HCT116 (cell line): Measurements from ENCODE around the gene USP9X. TPM values are rescaled to one million over a fixed set of nuclear protein-coding genes. Genes with fewer than 3 reads are reported as not detected.

Experiments used
- ATAC-seq: fragments of 200-7000 bp; cut with Tn5 transposase; 2 replicates; pipeline ENCODE4 v1.9.1; 2020; ENCODE audit warnings: mild to moderate bottlenecking, moderate library complexity
- BruUV-seq: library from RNA; stranded (reverse); fragments of 400-500 nt; replicated peaks from 2 replicates; lab custom pipeline; 2021; lab: Mats Ljungman, UMichigan
- CTCF ChIA-PET: fragments of 300-600 bp; sonication (Branson Sonifier 250); formaldehyde crosslinking; loops from one replicate; lab custom pipeline; 2021; ENCODE audit warnings: antibody characterized with exemption; lab: Charles Lee
- POLR2A ChIA-PET: fragments of 300-600, 350-600 bp; sonication (Branson Sonifier 250); formaldehyde crosslinking; loops from one replicate; lab custom pipeline; 2021; ENCODE audit warnings: antibody characterized with exemption; lab: Charles Lee
- RAD21 ChIA-PET, 2 experiments: fragments of 300-600 bp; sonication (Branson Sonifier 250); formaldehyde crosslinking; loops; one replicate each; lab custom pipeline; 2023; ENCODE audit warnings: low total read pairs in 2 of 2; ENCODE audit not compliant: uncharacterized antibody in 2 of 2, unreplicated experiment in 2 of 2, low non-redundant PET in 1 of 2; lab: Charles Lee
- DNase-seq: peaks from one replicate; pipeline ENCODE4 v3.0.0-alpha.2; 2010; ENCODE audit warnings: low read depth, low spot score
- H2AFZ ChIP-seq: fragments of 200-600 bp; shearing (Covaris generic), sonication (generic); 2 replicates; pipeline ENCODE4 v1.6.1; 2017; ENCODE audit warnings: low read depth, mixed run types, mixed read lengths, antibody characterized with exemption, low read length; ENCODE audit not compliant: poor library complexity, severe bottlenecking
- H3K27ac ChIP-seq: 2 replicates; pipeline ENCODE4 v1.5.1; 2012; ENCODE audit warnings: low read depth, low read length
- H3K27me3 ChIP-seq: fragments of 200-600 bp; sonication (generic); 2 replicates; pipeline ENCODE4 v1.6.1; 2016; ENCODE audit warnings: mixed run types, low read length, mixed read lengths; ENCODE audit not compliant: insufficient read depth
- H3K36me3 ChIP-seq, 2 experiments: fragments of 200-500 bp in 1 of 2; fragments of 200-600 bp in 1 of 2; sonication (Bioruptor generic) in 1 of 2; sonication (generic) in 1 of 2; 2 replicates each; pipeline versions ENCODE4 v1.5.1 to v1.6.1; 2014 to 2016; ENCODE audit warnings: low read length in 2 of 2, inconsistent platforms in 1 of 2, mixed read lengths in 1 of 2, mixed run types in 1 of 2; ENCODE audit not compliant: insufficient read depth in 2 of 2, control insufficient read depth in 1 of 2
- H3K4me1 ChIP-seq, 2 experiments: fragments of 200-600 bp in 1 of 2; sonication (generic) in 1 of 2; 2 replicates each; pipeline versions ENCODE4 v1.5.1 to v1.6.1; 2012 to 2017; ENCODE audit warnings: low read length in 2 of 2, inconsistent platforms in 1 of 2, mild to moderate bottlenecking in 1 of 2, mixed read lengths in 1 of 2, mixed run types in 1 of 2, moderate library complexity in 1 of 2; ENCODE audit not compliant: insufficient read depth in 2 of 2, control insufficient read depth in 1 of 2
- H3K4me2 ChIP-seq: fragments of 200-600 bp; sonication (generic); 2 replicates; pipeline ENCODE4 v1.6.1; 2017; ENCODE audit warnings: mixed run types, low read length, mixed read lengths
- H3K4me3 ChIP-seq, 2 experiments: fragments of 200-600 bp in 1 of 2; sonication (generic) in 1 of 2; replicated peaks in 1 of 2; 2 replicates each; pipeline ENCODE4 v1.5.1; 2011 to 2016; ENCODE audit warnings: low read length in 2 of 2, control low read depth in 1 of 2, low read depth in 1 of 2, mild to moderate bottlenecking in 1 of 2, mixed read lengths in 1 of 2, mixed run types in 1 of 2
- H3K79me2 ChIP-seq: fragments of 200-600 bp; sonication (generic); 2 replicates; pipeline ENCODE4 v1.6.1; 2017; ENCODE audit warnings: mild to moderate bottlenecking, mixed run types, low read length, moderate library complexity, mixed read lengths; ENCODE audit not compliant: insufficient read depth
- H3K9ac ChIP-seq: fragments of 200-600 bp; sonication (generic); 2 replicates; pipeline ENCODE4 v1.6.1; 2016; ENCODE audit warnings: low read length, mixed read lengths
- H3K9me2 ChIP-seq: fragments of 200-600 bp; sonication (generic), shearing (Covaris generic); 2 replicates; pipeline ENCODE4 v1.6.1; 2017; ENCODE audit warnings: mixed run types, mild to moderate bottlenecking, moderate library complexity; ENCODE audit not compliant: insufficient read depth
- H3K9me3 ChIP-seq, 2 experiments: fragments of 200-500 bp in 1 of 2; fragments of 200-600 bp in 1 of 2; sonication (Bioruptor generic) in 1 of 2; sonication (generic) in 1 of 2; 2 replicates each; pipeline ENCODE4 v1.6.1; 2014 to 2017; ENCODE audit warnings: low read length in 2 of 2, mixed read lengths in 2 of 2, inconsistent platforms in 1 of 2, low read depth in 1 of 2, mild to moderate bottlenecking in 1 of 2, mixed run types in 1 of 2, moderate library complexity in 1 of 2; ENCODE audit not compliant: control insufficient read depth in 1 of 2, insufficient read depth in 1 of 2
- H4K20me1 ChIP-seq: fragments of 200-600 bp; sonication (generic), shearing (Covaris generic); 2 replicates; pipeline ENCODE4 v1.6.1; 2017; ENCODE audit warnings: mixed run types, mild to moderate bottlenecking, moderate library complexity; ENCODE audit not compliant: insufficient read depth
- ATF3 ChIP-seq: IDR thresholded peaks from 2 replicates; pipeline ENCODE4 v1.6.1; 2012
- CTCF ChIP-seq, 3 experiments: fragments of 200-600 bp in 1 of 3; sonication (generic) in 1 of 3; IDR thresholded peaks in 2 of 3; conservative IDR thresholded peaks in 1 of 3; 2 replicates each; pipeline ENCODE4 v1.5.1; 2012 to 2017; ENCODE audit warnings: low read depth in 2 of 3, low read length in 2 of 3, antibody characterized with exemption in 1 of 3, borderline replicate concordance in 1 of 3, control low read depth in 1 of 3, mild to moderate bottlenecking in 1 of 3, mixed read lengths in 1 of 3, mixed run types in 1 of 3, moderate library complexity in 1 of 3; ENCODE audit not compliant: insufficient read depth in 1 of 3
- EGR1 ChIP-seq: IDR thresholded peaks from 2 replicates; pipeline ENCODE4 v1.6.1; 2012; ENCODE audit warnings: low read depth
- POLR2AphosphoS5 ChIP-seq: IDR thresholded peaks from 2 replicates; pipeline ENCODE4 v1.6.1; 2011; ENCODE audit warnings: mild to moderate bottlenecking, low read depth, low read length, moderate library complexity
- RAD21 ChIP-seq: IDR thresholded peaks from 2 replicates; pipeline ENCODE4 v1.6.1; 2012; ENCODE audit warnings: low read depth, mild to moderate bottlenecking
- YY1 ChIP-seq: IDR thresholded peaks from 2 replicates; pipeline ENCODE4 v1.6.1; 2011; ENCODE audit warnings: low read length, low read depth, moderate library complexity, mild to moderate bottlenecking; ENCODE audit not compliant: insufficient replicate concordance; ENCODE audit errors: extremely low read depth
- ZFX ChIP-seq: fragments of 450-650 bp; IDR thresholded peaks from 2 replicates; pipeline ENCODE4 v1.6.1; 2017
- ZNF274 ChIP-seq: fragments of 200-500 bp; sonication (Bioruptor generic); IDR thresholded peaks from 2 replicates; pipeline ENCODE4 v1.6.1; 2014; ENCODE audit warnings: mild to moderate bottlenecking, low read depth, low read length, inconsistent platforms
- intact Hi-C: fragments of 100-400 bp; cut with micrococcal nuclease; formaldehyde crosslinking; loops from 2 replicates; pipeline ENCODE4 v1.10.0; 2022
- total RNA-seq: library from RNA; stranded (reverse); gene quantifications from one replicate; pipeline ENCODE4 v1.2.1, GENCODE V29; 2021; ENCODE audit not compliant: unreplicated experiment

USP9X gene
- total RNA-seq, 1 experiment from 2014 or later, result 52.4 TPM

- POLR2A ChIA-PET, result interaction anchor here (1.0 kb wide), 1 partner anchor 58 kb away, joined by 3 read pairs; no protein-coding TSS in a partner anchor
- DNase-seq (no peak), ATAC-seq (peak; percentile 90)
- Histone ChIP-seq H3K9ac (peak overlapping the region; percentile 63), H3K4me1 (peaks cover 0 to 7% of the 10 kb centered on the region in 2 experiments; a peak in 2 of 4 replicates), H3K27me3 (no peaks in the 10 kb centered on the region), H3K4me2 (peak overlapping the region; percentile 84), H4K20me1 (no peaks in the 10 kb centered on the region), H2AFZ (peak overlapping the region; percentile 88), H3K9me2 (no peaks in the 10 kb centered on the region), H3K79me2 (no peaks in the 10 kb centered on the region), H3K27ac (peak overlapping the region; percentile 56; the same call in 1 of the 2 replicates), H3K4me3 (peak overlapping the region; percentile 48 to 62), H3K36me3 (no peaks in the 10 kb centered on the region), H3K9me3 (no peaks in the 10 kb centered on the region)
- intact Hi-C loops, result loop anchor here (2.0 to 10.0 kb wide), 3 partner anchors 55 to 479 kb away; no protein-coding TSS in a partner anchor
- RAD21 ChIA-PET, result interaction anchor here in 1 of 2 experiments (1.0 kb wide), 1 partner anchor 54 kb away, joined by 6 read pairs; no protein-coding TSS in a partner anchor
- no TSS peak for BruUV-seq
- TF ChIP-seq CTCF (IDR thresholded peaks at IDR 0.05 in 2 of 3, conservative IDR thresholded peaks at IDR 0.05 in 1 of 3; ENCODE audit: borderline replicate concordance in 1 of 3, insufficient read depth in 1 of 3, low read depth in 2 of 3, low read length in 2 of 3) (peak; percentile 16 to 38 (median 37); a peak in 3 of 6 replicates), EGR1 (no peak), ZFX (0 out of 2 replicates have a peak, but pooled peaks have one; percentile 18), YY1 (peak; percentile 31), ZNF274 (no peak), RAD21 (peak; percentile 76), POLR2AphosphoS5 (no peak), ATF3 (no peak)
- CTCF ChIA-PET, result no interaction called here
Measured at GRCh38 chrX:41275661-41276609, 190.7 kb downstream of the USP9X start.
